GM12872 (cell line): ENCODE measurements around the gene LYL1.

ENCODE experiments used
- CTCF ChIP-seq: IDR thresholded peaks from 3 replicates; pipeline ENCODE4 v1.5.1; 2011; ENCODE audit warnings: low read depth, mild to moderate bottlenecking, low read length, moderate library complexity; ENCODE audit not compliant: insufficient read depth

The LYL1 gene

DNA sequence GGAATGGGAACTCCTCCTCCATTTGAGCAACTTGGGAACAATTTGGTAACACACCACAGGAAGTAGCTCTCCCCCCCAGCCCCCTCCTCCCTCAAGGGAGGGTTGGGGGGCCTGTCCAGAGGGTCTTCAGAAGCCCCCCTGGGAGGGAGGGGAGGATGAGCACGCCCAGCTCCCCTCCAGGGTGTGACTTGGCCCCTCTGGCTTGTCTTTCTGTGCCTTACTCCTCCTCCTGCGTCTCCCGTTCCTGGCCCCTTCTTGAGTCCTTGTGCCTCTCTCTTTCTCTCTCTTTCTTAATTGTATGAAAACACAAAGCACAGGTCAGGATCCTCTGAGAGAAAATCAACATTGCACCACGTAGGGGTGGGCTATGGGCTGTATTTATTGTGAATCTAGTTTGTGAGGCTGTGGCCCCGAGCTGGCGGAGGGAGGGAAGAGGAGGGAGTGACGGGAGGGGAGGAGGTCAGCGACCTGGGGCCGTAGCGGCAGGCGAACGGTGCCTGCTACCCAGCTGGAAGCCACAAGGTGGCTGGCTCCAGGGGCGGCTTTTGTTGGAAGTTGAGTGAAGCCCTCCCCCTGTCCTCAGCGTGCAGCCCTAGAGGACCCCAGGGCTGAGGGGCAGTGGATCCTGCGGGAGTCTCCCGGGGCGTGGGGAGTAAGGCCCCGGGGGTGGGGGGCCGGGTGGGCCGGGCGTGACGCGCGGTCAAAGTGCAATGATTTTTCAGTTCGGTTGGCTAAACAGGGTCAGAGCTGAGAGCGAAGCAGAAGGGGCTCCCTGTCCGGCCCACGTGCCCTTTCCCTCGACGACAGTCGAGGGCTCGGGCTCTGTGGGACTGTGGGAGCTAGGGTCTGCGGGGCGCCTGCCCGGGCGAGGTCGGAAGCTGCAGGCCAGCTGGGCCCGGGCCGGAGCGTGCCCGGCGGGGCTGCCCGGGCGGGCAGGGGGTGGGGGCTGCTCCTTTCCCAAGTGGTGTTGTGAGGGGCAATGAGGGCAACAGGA is 6.4 kb downstream of the LYL1 start:
- peak; percentile 42; the same call in 1 of the 3 replicates for TF ChIP-seq CTCF

GRCh38 chr19:13095393-13095784 is 7.3 kb downstream of the LYL1 start:
- no peak for TF ChIP-seq CTCF

DNA sequence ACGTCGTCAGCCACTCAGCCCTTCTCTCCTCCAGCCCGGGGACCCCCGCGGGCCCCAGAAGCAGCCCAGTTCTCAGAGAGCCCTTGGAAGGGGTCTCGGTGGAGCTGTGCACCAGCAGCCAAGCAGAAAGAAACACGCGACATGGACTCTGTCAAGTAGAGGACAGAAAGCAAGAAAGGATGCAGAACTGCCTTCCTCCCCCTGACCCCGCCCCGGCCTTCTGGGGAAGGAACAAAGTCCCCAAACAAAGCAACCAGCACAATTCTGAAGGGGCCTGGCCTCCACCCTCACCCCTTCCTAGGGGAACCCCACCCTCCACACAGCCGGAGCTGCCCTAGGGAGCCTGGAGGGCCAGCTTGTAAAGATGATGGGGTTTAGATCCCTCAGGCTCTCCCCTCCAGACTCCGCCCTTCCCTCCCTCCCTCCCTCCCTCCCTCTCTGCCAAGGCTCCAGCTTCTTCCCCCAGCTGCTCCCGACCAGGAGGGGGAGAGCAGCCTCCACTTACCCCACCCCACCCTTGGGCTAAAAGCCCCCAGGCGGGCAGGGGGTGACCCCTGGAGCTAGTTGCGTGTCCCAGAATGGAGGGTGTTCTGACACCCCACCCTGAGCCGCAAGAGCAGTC is 7.8 kb downstream of the LYL1 start:
- TF ChIP-seq CTCF: no peak

- no peak for TF ChIP-seq CTCF
These were observed 8.6 kb downstream of the LYL1 start for GRCh38 chr19:13094106-13094504.

DNA sequence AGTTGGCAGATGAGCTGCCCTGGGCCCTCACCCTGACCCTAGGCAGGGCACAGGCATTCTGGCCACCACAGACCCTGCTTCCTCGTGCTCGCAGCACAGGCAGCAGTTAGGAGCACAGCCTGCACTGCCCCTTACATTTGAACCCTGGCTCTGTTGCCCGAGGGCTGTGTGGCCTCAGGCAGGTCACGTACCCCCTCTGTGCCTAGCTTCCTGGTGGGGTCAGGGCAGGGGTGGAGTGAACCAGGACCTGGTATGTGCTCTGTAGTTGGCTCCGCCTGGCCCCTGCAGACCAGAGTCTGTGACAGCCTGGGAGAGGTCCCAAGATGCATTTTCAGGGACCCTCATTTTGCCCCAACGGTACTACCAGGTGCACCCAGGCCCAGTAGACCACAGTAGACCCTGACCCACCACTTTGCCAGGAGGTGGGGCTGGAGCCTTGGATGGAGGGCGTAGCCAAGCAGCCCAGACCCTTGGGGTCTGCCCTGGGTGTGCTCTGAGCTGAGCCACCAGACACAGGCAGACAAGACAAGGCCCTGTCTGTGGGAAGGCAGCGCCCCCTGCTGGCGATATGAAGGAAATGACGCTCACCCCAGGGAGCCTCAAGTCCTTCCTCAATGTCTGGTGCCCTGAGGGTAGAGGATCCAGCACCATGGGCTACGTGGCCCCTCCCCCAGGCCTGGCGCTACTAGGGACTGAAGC is 9.1 kb downstream of the LYL1 start:
- TF ChIP-seq CTCF: peak; percentile 94

- TF ChIP-seq CTCF: no peak
These were observed 9.9 kb downstream of the LYL1 start for GRCh38 chr19:13092606-13093235.

- no peak for TF ChIP-seq CTCF
These were observed 10.5 kb downstream of the LYL1 start for GRCh38 chr19:13092158-13092543.
